Nephron (organoid): ENCODE measurements around the gene TIAM1.

Experiments used
- H3K27ac Mint-ChIP-seq, 3 experiments: 2 replicates each; pipeline ENCODE4 v1.8.0; 2020; ENCODE audit warnings: mixed read lengths in 3 of 3, mild to moderate bottlenecking in 2 of 3, moderate library complexity in 1 of 3
- H3K27me3 Mint-ChIP-seq: 2 replicates; pipeline ENCODE4 v1.8.0; 2021; ENCODE audit warnings: low read depth, mild to moderate bottlenecking, moderate library complexity, mixed read lengths
- H3K36me3 Mint-ChIP-seq: 2 replicates; pipeline ENCODE4 v1.8.0; 2020; ENCODE audit warnings: low read depth, mixed read lengths
- H3K4me1 Mint-ChIP-seq: 2 replicates; pipeline ENCODE4 v1.8.0; 2020; ENCODE audit warnings: mixed read lengths
- H3K4me3 Mint-ChIP-seq, 3 experiments: 2 replicates each; pipeline ENCODE4 v1.8.0; 2020; ENCODE audit warnings: mild to moderate bottlenecking in 3 of 3, mixed read lengths in 3 of 3, moderate library complexity in 2 of 3
- H3K9me3 Mint-ChIP-seq: 2 replicates; pipeline ENCODE4 v1.8.0; 2020; ENCODE audit warnings: mixed read lengths
- CTCF ChIP-seq, 3 experiments: fragments of 200-600 bp; sonication (generic); IDR thresholded peaks; one replicate each; pipeline ENCODE4 v1.5.0; 2021; ENCODE audit warnings: antibody characterized with exemption in 3 of 3; ENCODE audit not compliant: unreplicated experiment in 3 of 3

TIAM1 gene

GRCh38 chr21:31173881-31174555 lies 170.0 kb downstream of the TIAM1 start:
- no peak overlapping the region for H3K4me3 Mint-ChIP-seq
- H3K9me3 Mint-ChIP-seq = no peaks in the 10 kb centered on the region
- no peaks in the 10 kb centered on the region for H3K27me3 Mint-ChIP-seq
- TF ChIP-seq CTCF (IDR thresholded peaks at IDR 0.05; ENCODE audit: unreplicated experiment in 3 of 3) = no peak
- no peaks in the 10 kb centered on the region for H3K4me1 Mint-ChIP-seq
- no peak overlapping the region for H3K27ac Mint-ChIP-seq
- no peaks in the 10 kb centered on the region for H3K36me3 Mint-ChIP-seq

- Mint-ChIP-seq H3K27ac (no peak overlapping the region), H3K27me3 (no peaks in the 10 kb centered on the region), H3K9me3 (no peaks in the 10 kb centered on the region), H3K36me3 (no peaks in the 10 kb centered on the region), H3K4me3 (no peak overlapping the region), H3K4me1 (no peaks in the 10 kb centered on the region)
- TF ChIP-seq CTCF (IDR thresholded peaks at IDR 0.05; ENCODE audit: unreplicated experiment in 3 of 3) = no peak
Observed at GRCh38 chr21:31172328-31172727, 171.7 kb downstream of the TIAM1 start.

- H3K9me3 Mint-ChIP-seq = no peaks in the 10 kb centered on the region
- H3K4me3 Mint-ChIP-seq = no peak overlapping the region
- H3K4me1 Mint-ChIP-seq = peaks cover 12% of the 10 kb centered on the region
- H3K27me3 Mint-ChIP-seq = peaks cover 8% of the 10 kb centered on the region
- no peak for TF ChIP-seq CTCF (IDR thresholded peaks at IDR 0.05; ENCODE audit: unreplicated experiment in 3 of 3)
- peaks cover 7% of the 10 kb centered on the region for H3K36me3 Mint-ChIP-seq
- no peak overlapping the region for H3K27ac Mint-ChIP-seq
Observed at GRCh38 chr21:31164713-31165694, 179.1 kb downstream of the TIAM1 start.

- peaks cover 7% of the 10 kb centered on the region for H3K36me3 Mint-ChIP-seq
- no peak overlapping the region for H3K27ac Mint-ChIP-seq
- H3K4me1 Mint-ChIP-seq = peaks cover 12% of the 10 kb centered on the region
- H3K4me3 Mint-ChIP-seq = peak overlapping the region in 1 of 3 experiments; percentile 44
- peaks cover 2% of the 10 kb centered on the region for H3K9me3 Mint-ChIP-seq
- TF ChIP-seq CTCF (IDR thresholded peaks at IDR 0.05; ENCODE audit: unreplicated experiment in 3 of 3) = no peak
- peaks cover 11% of the 10 kb centered on the region for H3K27me3 Mint-ChIP-seq
Observed at GRCh38 chr21:31162827-31163226, 181.2 kb downstream of the TIAM1 start.

GRCh38 chr21:31162079-31162699 lies 181.9 kb downstream of the TIAM1 start:
- peaks cover 7% of the 10 kb centered on the region for H3K36me3 Mint-ChIP-seq
- H3K27ac Mint-ChIP-seq = no peak overlapping the region
- peaks cover 12% of the 10 kb centered on the region for H3K4me1 Mint-ChIP-seq
- peaks cover 11% of the 10 kb centered on the region for H3K27me3 Mint-ChIP-seq
- TF ChIP-seq CTCF (IDR thresholded peaks at IDR 0.05; ENCODE audit: unreplicated experiment in 3 of 3) = no peak
- peaks cover 2% of the 10 kb centered on the region for H3K9me3 Mint-ChIP-seq
- no peak overlapping the region for H3K4me3 Mint-ChIP-seq
